HG03342 (cell line): ENCODE results near the gene SNX9.
A peak's percentile ranks its signal among the peaks of the same experiment; 100 is the strongest.
"Not testable (repeated sequence)": the region's sequence is repeated elsewhere in the genome, so short reads cannot be mapped to it uniquely, and the experiment has no call there.

Source experiments
- ATAC-seq: cut with Tn5 transposase; IDR thresholded peaks from one replicate; pipeline ENCODE4 v1.9.1; 2021; ENCODE audit warnings: mild to moderate bottlenecking, moderate library complexity; ENCODE audit not compliant: unreplicated experiment

SNX9 gene

DNA sequence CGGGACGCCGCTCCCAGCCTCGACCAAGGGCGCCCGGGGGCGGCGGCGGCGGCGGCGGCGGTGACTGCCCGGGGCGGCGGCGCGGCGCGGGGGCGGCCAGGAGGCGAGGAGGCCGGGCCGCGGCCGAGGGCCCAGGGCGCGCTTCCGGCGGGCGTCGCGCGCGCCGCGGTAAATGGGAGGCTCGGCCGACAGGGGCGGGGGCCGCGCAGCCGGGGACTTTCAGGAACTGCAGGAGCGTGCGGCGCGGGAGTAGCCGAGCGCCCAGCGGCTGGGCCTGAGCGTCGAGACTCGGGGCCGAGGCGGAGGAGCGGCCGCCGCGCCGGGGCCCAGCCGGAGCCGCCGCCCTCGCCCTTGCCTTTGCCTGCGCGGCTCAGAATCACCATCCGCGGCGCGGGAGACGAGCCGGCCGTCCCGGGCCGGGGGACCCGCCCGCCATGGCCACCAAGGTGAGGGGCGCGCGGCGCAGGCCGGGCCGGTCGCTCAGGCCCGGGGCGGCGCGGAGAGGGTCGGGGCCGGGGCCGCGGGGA lies at the start of gene SNX9:
TSS of gene SNX9 (plus strand) at position 246 of the 527 bp plus-strand sequence. CDS start at position 435, 189 bp downstream.
- ATAC-seq: peak; percentile 65

DNA sequence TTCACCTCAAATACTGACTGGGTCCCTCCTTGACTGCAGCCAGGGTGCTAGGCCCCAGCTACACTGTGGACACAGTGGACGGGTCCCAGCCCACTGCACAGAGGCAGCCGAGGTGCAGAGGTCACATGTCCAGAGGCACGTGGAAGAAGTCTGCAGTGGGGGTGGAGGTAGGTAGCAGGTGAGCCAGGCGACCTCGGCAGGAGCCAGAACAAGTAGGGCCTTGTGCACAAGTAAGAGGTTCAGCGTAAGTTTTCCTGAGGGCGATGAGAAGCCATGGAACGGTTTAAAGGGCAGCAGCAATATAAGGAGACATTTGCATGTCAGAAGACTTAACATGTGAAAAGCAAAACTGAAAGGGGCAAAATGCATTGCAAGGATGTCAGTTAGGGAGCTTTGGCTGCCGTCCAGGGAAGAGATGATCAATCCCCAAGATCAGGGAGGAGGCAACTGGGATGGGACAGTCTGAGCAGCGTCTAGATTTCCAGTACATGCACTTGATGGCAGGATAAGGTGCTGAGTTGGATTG lies 49.7 kb upstream of the SNX9 start:
- no peak for ATAC-seq

DNA sequence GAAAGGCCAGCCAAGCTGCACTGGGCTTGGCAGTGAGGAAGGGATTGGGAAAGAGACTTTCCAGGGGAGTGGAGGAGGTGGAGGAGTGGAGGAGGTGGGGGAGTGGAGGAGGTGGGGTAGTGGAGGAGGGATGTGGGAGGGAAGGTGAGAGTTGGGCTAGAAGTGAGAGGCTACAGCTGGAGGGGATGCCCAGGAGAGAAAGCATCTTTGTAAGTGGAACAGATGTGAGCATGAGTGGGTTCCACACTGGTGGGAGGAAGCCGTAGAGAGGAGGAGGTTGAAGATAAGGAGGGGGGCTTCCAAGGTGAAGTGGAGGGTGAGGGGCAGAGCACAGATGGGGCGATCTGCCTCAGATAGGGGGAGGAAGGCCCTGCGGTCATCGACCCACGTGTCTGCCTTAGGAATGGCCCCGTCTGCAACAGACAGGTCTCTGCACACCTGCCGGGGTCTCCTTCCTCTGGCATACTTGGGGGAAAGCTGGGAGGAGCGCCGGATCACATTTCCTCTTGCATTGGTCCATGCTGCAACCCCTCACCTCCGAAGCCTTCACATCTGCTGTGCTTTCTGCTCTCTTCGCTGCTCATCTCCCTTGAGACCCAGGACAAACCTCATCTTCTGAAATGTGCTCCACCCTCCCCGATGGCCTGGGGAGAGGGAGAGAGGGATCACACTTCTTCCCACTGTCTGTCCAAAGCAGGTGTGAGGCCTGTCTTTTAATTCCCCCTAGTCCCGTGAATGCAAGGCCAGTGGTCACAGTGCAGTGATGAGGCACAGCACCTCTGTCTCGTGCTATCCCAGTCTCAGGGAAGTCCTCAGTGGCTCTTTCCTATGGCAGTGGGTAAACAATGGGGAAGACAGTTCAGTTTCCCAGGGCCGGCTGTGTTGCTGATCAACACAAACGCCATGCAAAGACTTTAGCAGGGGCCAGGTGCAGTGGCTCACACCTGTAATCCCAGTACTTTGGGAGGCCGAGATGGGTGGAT lies 48.6 kb upstream of the SNX9 start:
- ATAC-seq: no peak

GRCh38 chr6:157775376-157775775 lies 47.7 kb upstream of the SNX9 start:
- ATAC-seq: no peak

GRCh38 chr6:157777344-157777743 lies 45.7 kb upstream of the SNX9 start:
- no peak for ATAC-seq

GRCh38 chr6:157778719-157779118 lies 44.3 kb upstream of the SNX9 start:
- no peak for ATAC-seq

GRCh38 chr6:157779705-157780604 lies 43.1 kb upstream of the SNX9 start:
- ATAC-seq: no peak

- ATAC-seq: no peak
Observed at GRCh38 chr6:157785636-157786035, 37.4 kb upstream of the SNX9 start.

DNA sequence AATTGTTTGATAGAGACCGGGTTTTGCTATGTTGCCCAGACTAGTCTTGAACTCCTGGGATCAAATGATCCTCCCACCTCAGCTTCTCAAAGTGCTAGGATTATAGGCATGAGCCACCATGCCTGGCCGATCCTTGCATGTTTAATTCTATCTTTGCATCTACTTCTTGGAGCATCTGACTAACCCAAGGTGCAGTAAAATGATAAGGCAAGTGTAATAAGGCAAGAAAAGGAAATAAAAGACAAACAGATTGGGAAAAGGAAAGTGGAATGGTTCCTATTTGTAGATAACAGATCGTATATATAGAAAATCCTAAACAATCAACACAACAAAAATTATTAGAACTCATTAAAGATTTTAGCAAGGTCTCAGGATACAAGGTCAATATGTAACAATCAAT lies 36.8 kb upstream of the SNX9 start:
- ATAC-seq: no peak

DNA sequence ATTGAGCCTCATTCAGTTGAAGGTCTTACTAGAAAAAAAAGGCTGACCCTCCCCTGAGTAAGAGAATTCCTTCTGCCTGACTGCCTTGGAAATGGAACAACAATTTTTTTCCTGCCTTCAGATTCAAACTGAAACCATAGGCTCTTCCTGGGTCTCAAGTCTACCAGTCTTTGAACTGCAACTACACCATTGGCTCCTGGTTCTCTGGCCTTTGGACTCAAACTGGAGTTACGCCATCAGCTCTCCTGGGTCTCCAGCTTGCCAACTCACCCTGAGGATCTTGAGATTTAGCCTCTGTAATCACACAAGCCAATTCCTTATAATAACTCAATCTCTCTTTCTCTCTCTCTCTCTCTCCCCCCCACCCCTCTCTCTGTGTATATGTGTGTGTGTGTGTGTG lies 36.0 kb upstream of the SNX9 start:
- no peak for ATAC-seq

DNA sequence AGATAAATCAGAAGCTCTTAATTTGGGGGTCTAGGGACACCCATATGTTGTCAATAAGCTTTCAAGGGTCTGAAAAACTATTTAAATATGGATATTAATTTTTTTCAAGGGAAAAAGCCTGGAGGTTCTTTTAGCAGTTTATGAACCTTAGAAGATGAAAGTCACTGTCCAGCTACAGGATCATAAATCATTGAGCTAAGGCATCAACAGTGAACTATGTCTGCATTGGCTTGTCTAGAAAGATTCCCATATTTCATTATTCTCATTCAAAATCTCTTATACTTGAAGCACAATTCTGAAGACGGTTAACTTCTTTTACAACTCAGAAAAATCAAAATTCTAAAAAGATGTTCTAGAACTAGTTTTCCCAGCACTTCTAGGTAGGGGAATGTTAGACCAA lies 34.9 kb upstream of the SNX9 start:
- ATAC-seq: no peak

DNA sequence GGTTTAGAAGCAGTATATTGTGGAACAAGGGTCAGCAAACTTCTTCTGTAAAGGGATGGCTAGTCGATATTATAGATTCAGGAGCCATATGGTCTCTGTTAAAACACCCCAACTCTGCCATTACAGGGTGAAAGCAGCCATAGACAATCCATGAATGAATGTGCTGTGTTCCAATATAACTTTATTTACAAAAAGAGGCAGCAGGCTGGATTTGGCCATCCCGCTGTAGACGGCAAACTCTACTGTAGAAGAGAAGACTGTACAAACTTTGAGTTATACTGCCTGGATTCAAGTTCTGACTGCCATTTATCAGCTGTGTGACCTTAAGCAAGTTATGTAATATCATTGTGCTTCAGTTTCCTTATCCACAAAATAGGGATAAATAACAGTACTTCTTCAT lies 33.7 kb upstream of the SNX9 start:
- no peak for ATAC-seq

- ATAC-seq: no peak
Observed at GRCh38 chr6:157789861-157790260, 33.2 kb upstream of the SNX9 start.

- ATAC-seq: no peak
Observed at GRCh38 chr6:157790548-157791160, 32.4 kb upstream of the SNX9 start.

DNA sequence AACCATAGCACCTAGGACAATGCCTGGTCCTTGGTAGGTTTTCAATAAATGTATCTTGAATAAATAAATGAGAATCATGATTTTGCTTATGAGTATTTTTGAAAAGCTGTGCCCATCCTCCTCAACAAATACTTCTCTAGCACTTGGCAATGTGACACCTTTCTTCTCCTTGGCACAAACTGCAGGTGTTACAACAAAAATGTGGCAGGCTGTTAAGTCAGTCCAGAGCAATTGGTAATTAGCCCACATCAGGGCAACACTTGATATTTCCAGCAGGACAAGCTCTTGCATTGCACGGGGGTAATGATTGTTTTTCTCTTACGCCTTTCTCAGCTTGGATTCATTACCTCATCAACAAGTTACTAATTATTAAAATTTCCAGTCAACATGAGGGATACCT lies 31.6 kb upstream of the SNX9 start:
- no peak for ATAC-seq

- ATAC-seq: no peak
Observed at GRCh38 chr6:157792671-157793070, 30.4 kb upstream of the SNX9 start.

DNA sequence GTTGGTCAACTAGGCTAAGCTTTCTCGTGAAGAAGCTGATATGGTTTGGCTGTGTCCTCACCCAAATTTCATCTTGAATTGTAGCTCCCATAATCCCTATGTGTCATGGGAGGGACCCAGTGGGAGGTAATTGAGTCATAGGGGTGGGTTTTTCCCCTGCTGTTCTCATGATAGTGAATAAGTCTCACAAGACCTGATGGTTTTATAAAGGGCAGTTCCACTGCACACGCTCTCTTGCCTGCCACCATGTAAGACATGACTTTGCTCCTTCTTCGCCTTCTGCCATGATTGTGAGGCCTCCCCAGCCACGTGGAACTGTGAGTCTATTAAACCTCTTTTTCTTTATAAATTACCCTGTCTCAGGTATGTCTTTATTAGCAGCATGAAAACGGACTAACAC lies 29.0 kb upstream of the SNX9 start:
- not testable (repeated sequence) for ATAC-seq

DNA sequence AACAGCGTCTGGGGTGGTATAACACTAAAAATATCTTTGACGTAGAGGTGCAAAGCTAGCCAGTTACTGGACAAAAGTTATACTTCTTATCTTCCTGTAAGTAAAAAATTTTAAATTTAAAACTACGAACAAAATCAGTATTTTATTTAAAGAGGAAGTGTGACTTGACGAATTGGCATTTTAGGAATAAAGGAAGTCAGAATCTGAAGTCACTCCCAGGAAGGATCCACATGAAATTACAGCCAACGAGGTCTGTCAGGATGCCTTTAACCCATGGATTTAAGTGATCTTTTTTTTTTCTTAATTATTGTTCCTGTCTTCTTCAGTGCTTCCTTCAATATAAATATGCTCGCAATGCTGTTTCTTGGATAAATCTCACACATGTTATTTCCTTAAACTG lies 27.2 kb upstream of the SNX9 start:
- no peak for ATAC-seq

GRCh38 chr6:157798851-157799250 lies 24.2 kb upstream of the SNX9 start:
- ATAC-seq: no peak

GRCh38 chr6:157799561-157799960 lies 23.5 kb upstream of the SNX9 start:
- ATAC-seq: not testable (repeated sequence)
